NCI-H82 (cell line): ENCODE measurements around the gene INSL3.

Experiments
- DNase-seq: peaks from one replicate; lab custom pipeline; 2025; lab: John Stamatoyannopoulos, UW

The INSL3 gene

GRCh38 chr19:17821190-17821589 is at the start of gene INSL3:
INSL3 (minus strand) TSS chr19:17821519; CDS start chr19:17821506, 13 bp downstream.
- DNase-seq: no peak

GRCh38 chr19:17869114-17869608 is 47.8 kb upstream of the INSL3 start:
- DNase-seq: no peak

- no peak for DNase-seq
These were observed 47.4 kb upstream of the INSL3 start for GRCh38 chr19:17868669-17869068.

GRCh38 chr19:17866964-17867486 is 45.7 kb upstream of the INSL3 start:
- no peak for DNase-seq

- DNase-seq: peak; percentile 55
These were observed 45.1 kb upstream of the INSL3 start for GRCh38 chr19:17866312-17866963.

GRCh38 chr19:17865364-17866311 is 44.3 kb upstream of the INSL3 start:
- DNase-seq: peak; percentile 86

GRCh38 chr19:17863520-17864182 is 42.3 kb upstream of the INSL3 start:
- peak; percentile 64 for DNase-seq

GRCh38 chr19:17862711-17863519 is 41.6 kb upstream of the INSL3 start:
- DNase-seq: no peak

- DNase-seq: peak; percentile 54
These were observed 40.5 kb upstream of the INSL3 start for GRCh38 chr19:17861542-17862402.

- DNase-seq: no peak
These were observed 39.7 kb upstream of the INSL3 start for GRCh38 chr19:17860993-17861360.

GRCh38 chr19:17860331-17860992 is 39.1 kb upstream of the INSL3 start:
- DNase-seq: peak; percentile 61

- DNase-seq: peak; percentile 100
These were observed 38.4 kb upstream of the INSL3 start, which contains the start of gene RPL18A for GRCh38 chr19:17859533-17860330. RPL18A (plus strand) TSS chr19:17859910; CDS start chr19:17859957, 47 bp downstream.

GRCh38 chr19:17855280-17856152 is 34.2 kb upstream of the INSL3 start:
- DNase-seq: peak; percentile 93

GRCh38 chr19:17854061-17854460 is 32.7 kb upstream of the INSL3 start:
- DNase-seq: no peak

- DNase-seq: no peak
These were observed 27.4 kb upstream of the INSL3 start for GRCh38 chr19:17848595-17849292.

GRCh38 chr19:17847538-17848366 is 26.4 kb upstream of the INSL3 start, which contains the start of gene JAK3:
JAK3 (minus strand) TSS chr19:17847982; CDS start chr19:17844417, 3,565 bp downstream.
- DNase-seq: peak; percentile 93
